H1 (cell line): Measurements from ENCODE around the gene MRPL42. TPM values are rescaled to one million over a fixed set of nuclear protein-coding genes. Genes with fewer than 3 reads are reported as not detected.

Experiments used
- CHD7 ChIP-seq: fragments of 300-600 bp; sonication (generic); IDR thresholded peaks from 2 replicates; pipeline ENCODE4 v1.7.1; 2012; ENCODE audit warnings: low read length, moderate library complexity, mild to moderate bottlenecking, inconsistent platforms; ENCODE audit not compliant: insufficient replicate concordance
- EZH2 ChIP-seq: fragments of 200-600 bp; sonication (generic); IDR thresholded peaks from 2 replicates; pipeline ENCODE4 v1.7.1; 2012; ENCODE audit warnings: low read depth, mild to moderate bottlenecking, moderate library complexity, low read length, inconsistent platforms; ENCODE audit not compliant: severe bottlenecking
- FOSL1 ChIP-seq: IDR thresholded peaks from 2 replicates; pipeline ENCODE4 v1.6.1; 2011; ENCODE audit warnings: mild to moderate bottlenecking, low read depth, low read length, moderate library complexity; ENCODE audit not compliant: insufficient read depth
- HDAC6 ChIP-seq: IDR thresholded peaks from one replicate; pipeline ENCODE4 v1.7.1; 2012; ENCODE audit warnings: low read depth, mild to moderate bottlenecking, inconsistent platforms, low read length, moderate library complexity
- PHF8 ChIP-seq: fragments of 200-600 bp; sonication (generic); conservative IDR thresholded peaks from 2 replicates; pipeline ENCODE4 v1.7.1; 2012; ENCODE audit warnings: low read depth, mild to moderate bottlenecking, inconsistent platforms, low read length, moderate library complexity
- SIRT6 ChIP-seq: IDR thresholded peaks from one replicate; pipeline ENCODE4 v1.7.1; 2012; ENCODE audit warnings: low read length, inconsistent platforms
- polyA plus RNA-seq, 7 experiments: library from polyadenylated mRNA; depleted of rRNA in 3 of 7; stranded (reverse) in 5 of 7; unstranded in 2 of 7; fragments of >200 nt in 5 of 7; fragments of 200-250 nt in 2 of 7; gene quantifications; 1 replicate in 5 of 7; 2 replicates in 1 of 7; 4 replicates in 1 of 7; pipeline versions ENCODE4 v1.2.1 to v1.2.3, GENCODE V29; 2011 to 2013; ENCODE audit warnings: missing spikeins in 2 of 7, mixed read lengths in 2 of 7
- total RNA-seq: library from RNA; stranded (reverse); fragmentation: NEBNext Ultra II Directional; extraction: Animal tissue kit (Norgen Biotek cat#: 25700); gene quantifications from 2 replicates; pipeline ENCODE4 v1.2.1, GENCODE V29; 2021
- TF ChIP-seq, protein P1 (sequence below): IDR thresholded peaks from 2 replicates; pipeline ENCODE4 v1.6.1; 2012; ENCODE audit warnings: inconsistent platforms

The MRPL42 gene
- total and polyA plus RNA-seq, 2 of the 8 experiments (the other 6 are each of a cell fraction or from before 2014, with no cell fraction given): 110 to 176 TPM

DNA sequence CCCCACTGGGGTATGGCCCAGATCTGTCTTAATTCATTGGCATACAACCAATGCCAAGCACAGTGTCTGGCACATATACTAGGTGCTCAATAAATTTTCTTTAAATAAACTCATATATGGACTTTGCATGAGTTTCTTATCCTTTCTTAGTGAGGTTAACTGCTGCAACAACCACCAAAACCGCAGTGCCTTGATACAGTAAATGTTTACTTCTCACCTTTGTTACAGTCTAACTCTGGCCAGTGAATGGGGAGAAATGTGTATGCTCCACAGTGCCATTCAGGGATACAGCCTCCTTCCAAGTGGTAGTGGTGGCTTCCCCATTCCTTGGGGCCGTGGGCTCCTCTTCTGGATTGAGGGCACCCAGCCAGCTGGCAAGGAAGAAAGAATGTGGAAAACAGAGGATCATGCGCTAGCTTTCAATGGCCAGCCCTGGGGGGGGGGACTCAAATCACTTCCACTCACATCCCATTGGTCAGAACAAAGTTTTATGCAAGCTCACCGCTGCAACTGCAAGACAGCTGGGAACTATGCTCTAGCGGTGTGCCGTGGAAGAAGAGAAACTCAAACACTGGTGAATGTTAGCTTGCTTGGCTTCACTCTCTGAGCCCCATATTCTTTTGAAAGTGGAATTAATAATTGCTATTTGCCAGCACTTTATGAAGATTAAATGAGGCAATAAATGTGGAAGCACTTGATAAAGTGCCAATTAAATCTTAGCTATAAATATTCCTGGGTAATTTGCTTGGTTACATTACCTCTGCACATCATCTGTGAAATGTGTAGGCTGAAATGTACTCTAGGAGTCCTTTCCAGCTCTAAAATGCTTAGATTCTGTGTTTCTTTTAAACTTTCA is 54.1 kb downstream of the MRPL42 start (continued):
- TF ChIP-seq PHF8: no peak
- TF ChIP-seq EZH2: no peak
- TF ChIP-seq SIRT6: no peak
- TF ChIP-seq FOSL1: no peak
- TF ChIP-seq, protein P1, sequence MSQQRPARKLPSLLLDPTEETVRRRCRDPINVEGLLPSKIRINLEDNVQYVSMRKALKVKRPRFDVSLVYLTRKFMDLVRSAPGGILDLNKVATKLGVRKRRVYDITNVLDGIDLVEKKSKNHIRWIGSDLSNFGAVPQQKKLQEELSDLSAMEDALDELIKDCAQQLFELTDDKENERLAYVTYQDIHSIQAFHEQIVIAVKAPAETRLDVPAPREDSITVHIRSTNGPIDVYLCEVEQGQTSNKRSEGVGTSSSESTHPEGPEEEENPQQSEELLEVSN: no peak
- TF ChIP-seq HDAC6: no peak
- TF ChIP-seq CHD7: no peak
